ENCODE data around the gene MYBPHL. TPM values are rescaled to one million over a fixed set of nuclear protein-coding genes. Genes with fewer than 3 reads are reported as not detected.
"Not testable (repeated sequence)": the region's sequence is repeated elsewhere in the genome, so short reads cannot be mapped to it uniquely, and the experiment has no call there.

MYBPHL gene
- total RNA-seq, 2 donors from 2014 or later = not detected

DNA sequence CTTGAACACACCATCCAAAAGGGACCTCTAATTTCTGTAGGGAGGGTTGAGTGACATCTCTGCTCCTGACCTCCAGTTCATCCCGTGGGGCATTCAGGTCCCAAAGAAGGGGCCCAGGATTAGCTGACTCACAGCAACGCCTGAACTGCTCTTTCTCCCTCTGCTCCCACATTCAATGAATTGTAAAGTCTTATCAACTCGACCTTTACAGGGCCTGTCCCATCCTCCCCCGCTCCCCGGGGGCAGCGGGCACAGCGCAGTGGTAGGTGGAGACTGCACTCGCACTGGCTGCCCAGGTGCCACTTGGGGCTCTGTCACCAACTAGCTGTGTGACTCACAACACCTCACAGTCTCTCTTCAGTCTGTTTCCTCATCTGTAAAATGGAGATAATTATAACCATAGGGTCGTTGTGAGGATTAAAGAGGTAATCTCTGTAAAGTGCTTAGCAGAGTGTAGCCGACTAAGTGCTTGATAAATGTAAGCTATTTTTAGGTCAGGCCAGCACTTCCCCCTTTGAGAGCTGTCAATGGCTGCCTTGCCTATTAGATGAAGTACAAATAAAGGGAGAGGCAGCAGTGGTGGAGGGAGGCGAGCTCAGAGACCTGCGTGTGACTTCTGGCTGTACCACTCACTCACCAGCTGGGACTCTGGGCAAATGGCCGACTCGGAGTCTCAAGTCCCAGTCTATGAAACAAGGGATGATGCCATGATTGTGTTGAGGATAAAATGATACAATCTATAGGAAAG is 637 bp upstream of the MYBPHL start:
- Histone ChIP-seq H3K36me3 (no peaks in the 10 kb centered on the region), H3K9me3 (no peaks in the 10 kb centered on the region), H3K4me1 (no peaks in the 10 kb centered on the region), H3K27ac (no peak overlapping the region), H3K27me3 (no peaks in the 10 kb centered on the region), H3K4me3 (no peak overlapping the region), H3K9ac (ENCODE audit: low read depth in 2 of 2, low read length in 2 of 2) (no peak overlapping the region)
- no peak for DNase-seq
- TF ChIP-seq, protein P1, sequence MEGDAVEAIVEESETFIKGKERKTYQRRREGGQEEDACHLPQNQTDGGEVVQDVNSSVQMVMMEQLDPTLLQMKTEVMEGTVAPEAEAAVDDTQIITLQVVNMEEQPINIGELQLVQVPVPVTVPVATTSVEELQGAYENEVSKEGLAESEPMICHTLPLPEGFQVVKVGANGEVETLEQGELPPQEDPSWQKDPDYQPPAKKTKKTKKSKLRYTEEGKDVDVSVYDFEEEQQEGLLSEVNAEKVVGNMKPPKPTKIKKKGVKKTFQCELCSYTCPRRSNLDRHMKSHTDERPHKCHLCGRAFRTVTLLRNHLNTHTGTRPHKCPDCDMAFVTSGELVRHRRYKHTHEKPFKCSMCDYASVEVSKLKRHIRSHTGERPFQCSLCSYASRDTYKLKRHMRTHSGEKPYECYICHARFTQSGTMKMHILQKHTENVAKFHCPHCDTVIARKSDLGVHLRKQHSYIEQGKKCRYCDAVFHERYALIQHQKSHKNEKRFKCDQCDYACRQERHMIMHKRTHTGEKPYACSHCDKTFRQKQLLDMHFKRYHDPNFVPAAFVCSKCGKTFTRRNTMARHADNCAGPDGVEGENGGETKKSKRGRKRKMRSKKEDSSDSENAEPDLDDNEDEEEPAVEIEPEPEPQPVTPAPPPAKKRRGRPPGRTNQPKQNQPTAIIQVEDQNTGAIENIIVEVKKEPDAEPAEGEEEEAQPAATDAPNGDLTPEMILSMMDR (IDR thresholded peaks at IDR 0.05) = no peak
- intact Hi-C loops (cut with DNase I) = no loop called here

DNA sequence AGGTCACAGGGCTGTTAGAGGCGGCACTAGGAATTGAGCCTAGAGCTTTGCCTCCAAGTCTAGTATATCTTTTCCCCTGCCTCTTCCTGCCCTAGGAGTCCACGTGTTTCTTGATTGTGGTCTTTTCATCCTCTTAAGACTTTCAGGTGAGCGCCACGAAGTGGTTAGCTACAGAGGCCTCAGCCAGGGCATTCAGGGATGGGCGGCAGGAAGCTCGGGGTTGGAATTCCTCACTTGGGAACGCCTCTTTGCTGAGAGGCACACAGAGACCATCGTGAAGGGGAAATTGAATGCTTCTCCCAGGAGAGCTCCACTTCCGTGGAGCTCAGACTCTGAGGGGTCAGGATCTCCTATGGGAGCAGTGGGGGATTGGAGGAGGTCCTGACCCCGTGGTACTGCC is 820 bp downstream of the MYBPHL start:
- H3K4me3 ChIP-seq; H3K9me3 ChIP-seq; intact Hi-C loops (cut with DNase I); H3K9ac ChIP-seq (ENCODE audit: low read depth in 2 of 2, low read length in 2 of 2); H3K27me3 ChIP-seq; H3K4me1 ChIP-seq; H3K36me3 ChIP-seq; DNase-seq; H3K27ac ChIP-seq: not testable (repeated sequence)

DNA sequence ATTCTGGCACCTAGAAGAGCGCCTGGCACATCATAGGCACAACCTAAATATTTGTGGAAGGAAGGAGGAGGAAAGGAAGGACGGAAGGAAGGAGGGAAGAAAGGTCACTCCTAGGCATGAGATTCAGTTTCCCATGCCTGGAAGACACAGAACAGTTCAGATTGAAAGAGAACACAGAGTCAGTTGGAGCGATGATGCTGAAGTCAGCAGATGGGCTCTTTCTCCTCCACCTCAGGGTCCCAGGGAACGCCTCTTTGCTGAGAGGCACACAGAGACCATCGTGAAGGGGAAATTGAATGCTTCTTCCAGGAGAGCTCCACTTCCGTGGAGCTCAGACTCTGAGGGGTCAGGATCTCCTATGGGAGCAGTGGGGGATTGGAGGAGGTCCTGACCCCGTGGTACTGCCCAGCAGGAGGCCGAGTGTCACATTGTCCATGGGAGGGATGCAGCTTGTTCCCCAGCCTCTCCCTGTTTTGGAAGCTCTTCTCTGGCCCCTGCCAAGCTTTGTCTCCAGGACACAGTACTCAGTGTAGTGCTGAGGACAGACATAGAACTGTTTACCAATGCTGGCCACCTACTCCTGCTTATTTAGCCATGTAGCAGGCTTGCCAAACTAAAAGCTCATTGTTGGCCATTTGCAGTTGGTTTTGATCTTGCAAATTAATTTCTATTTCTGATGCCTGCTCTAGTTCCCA is 2.4 kb downstream of the MYBPHL start:
- H3K4me1 ChIP-seq = no peaks in the 10 kb centered on the region
- no peaks in the 10 kb centered on the region for H3K36me3 ChIP-seq
- H3K9ac ChIP-seq (ENCODE audit: low read depth in 2 of 2, low read length in 2 of 2) = no peak overlapping the region
- no peak overlapping the region for H3K27ac ChIP-seq
- H3K4me3 ChIP-seq = no peak overlapping the region
- no peak for DNase-seq
- intact Hi-C loops (cut with DNase I) = no loop called here
- no peaks in the 10 kb centered on the region for H3K9me3 ChIP-seq
- TF ChIP-seq, protein P1 (IDR thresholded peaks at IDR 0.05) = no peak
- no peaks in the 10 kb centered on the region for H3K27me3 ChIP-seq

DNA sequence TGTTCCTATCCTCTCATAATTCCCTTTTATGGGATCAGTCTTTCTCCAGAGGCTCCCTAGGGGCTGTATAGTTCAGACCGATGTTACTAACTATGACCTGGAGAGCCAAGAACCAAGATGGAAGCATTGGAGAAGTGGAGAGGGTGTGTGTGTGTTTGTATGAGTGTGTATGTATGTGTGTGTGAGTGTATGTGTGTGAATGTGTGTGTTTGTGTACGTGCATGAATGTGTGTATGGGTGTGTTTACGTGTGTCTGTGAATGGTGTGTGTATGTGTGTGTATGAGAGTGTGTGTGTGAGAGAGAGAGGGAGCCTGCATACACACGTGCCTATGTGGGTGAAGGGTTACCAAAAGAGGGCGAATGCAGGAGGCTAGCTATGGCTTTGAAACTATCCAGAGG is 4.9 kb downstream of the MYBPHL start:
- no peaks in the 10 kb centered on the region for H3K36me3 ChIP-seq
- intact Hi-C loops (cut with DNase I) = no loop called here
- H3K27ac ChIP-seq = no peak overlapping the region
- DNase-seq = no peak
- no peak overlapping the region for H3K9ac ChIP-seq (ENCODE audit: low read depth in 2 of 2, low read length in 2 of 2)
- H3K4me3 ChIP-seq = no peak overlapping the region
- H3K4me1 ChIP-seq = no peaks in the 10 kb centered on the region
- no peaks in the 10 kb centered on the region for H3K9me3 ChIP-seq
- no peaks in the 10 kb centered on the region for H3K27me3 ChIP-seq
- TF ChIP-seq, protein P1 (IDR thresholded peaks at IDR 0.05) = no peak

DNA sequence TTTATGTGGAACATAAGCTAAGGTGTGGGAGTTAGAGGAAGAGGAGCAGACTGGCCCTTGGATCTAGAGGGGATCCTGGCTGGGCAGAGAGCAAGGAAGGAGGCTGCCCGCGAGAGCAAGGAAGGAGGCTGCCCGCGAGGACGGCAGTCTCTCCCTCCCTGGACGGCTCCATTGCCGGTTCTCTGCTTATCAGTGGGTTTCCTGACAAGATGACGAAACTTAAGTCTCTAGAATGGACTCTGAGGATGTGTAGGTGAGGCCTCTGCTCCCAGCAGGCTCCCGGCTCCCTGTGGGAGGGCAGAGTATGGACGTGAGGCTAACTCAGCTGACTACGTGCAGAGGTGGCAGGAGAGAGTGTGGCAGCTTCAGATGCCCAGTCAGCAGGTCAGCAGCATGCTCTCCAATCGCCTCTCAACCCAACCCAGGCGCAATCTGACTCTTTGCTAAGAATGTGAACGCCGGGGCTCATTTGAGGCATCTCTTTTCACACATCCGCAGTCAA is 6.1 kb downstream of the MYBPHL start:
- H3K4me3 ChIP-seq = no peak overlapping the region
- H3K4me1 ChIP-seq = no peaks in the 10 kb centered on the region
- no peak overlapping the region for H3K27ac ChIP-seq
- intact Hi-C loops (cut with DNase I) = no loop called here
- DNase-seq = no peak
- H3K9ac ChIP-seq (ENCODE audit: low read depth in 2 of 2, low read length in 2 of 2) = no peak overlapping the region
- TF ChIP-seq, protein P1 (IDR thresholded peaks at IDR 0.05) = no peak
- no peaks in the 10 kb centered on the region for H3K36me3 ChIP-seq
- no peaks in the 10 kb centered on the region for H3K9me3 ChIP-seq
- no peaks in the 10 kb centered on the region for H3K27me3 ChIP-seq

All from colonic mucosa (tissue), 4 donors.